Activated effector memory CD4-positive, alpha-beta T cell treated with Interleukin-2 at 50 U/mL for 16 hours (primary cell): ENCODE data around the gene THRB.

Source experiments
- DNase-seq: peaks from one replicate; pipeline ENCODE4 v3.0.0-alpha.2; 2020

Gene THRB

GRCh38 chr3:24069045-24069444, 425.6 kb downstream of the THRB start:
- DNase-seq: no peak

- no peak for DNase-seq
Observed at GRCh38 chr3:24067483-24067882, 427.2 kb downstream of the THRB start.
